Activated naive CD8-positive, alpha-beta T cell (primary cell): ENCODE results near the gene PAPSS2.

Source experiments
- H3K27ac Mint-ChIP-seq: one replicate; pipeline ENCODE4 v1.8.0; 2021; ENCODE audit warnings: mixed read lengths
- H3K27me3 Mint-ChIP-seq: one replicate; pipeline ENCODE4 v1.8.0; 2021; ENCODE audit warnings: mixed read lengths
- H3K36me3 Mint-ChIP-seq: one replicate; pipeline ENCODE4 v1.8.0; 2021; ENCODE audit warnings: mixed read lengths
- H3K4me1 Mint-ChIP-seq: one replicate; pipeline ENCODE4 v1.8.0; 2021; ENCODE audit warnings: low read depth, mixed read lengths
- H3K4me3 Mint-ChIP-seq: one replicate; pipeline ENCODE4 v1.8.0; 2021; ENCODE audit warnings: mild to moderate bottlenecking, mixed read lengths
- H3K9me3 Mint-ChIP-seq: one replicate; pipeline ENCODE4 v1.8.0; 2021; ENCODE audit warnings: low read depth, mixed read lengths

Gene PAPSS2

DNA sequence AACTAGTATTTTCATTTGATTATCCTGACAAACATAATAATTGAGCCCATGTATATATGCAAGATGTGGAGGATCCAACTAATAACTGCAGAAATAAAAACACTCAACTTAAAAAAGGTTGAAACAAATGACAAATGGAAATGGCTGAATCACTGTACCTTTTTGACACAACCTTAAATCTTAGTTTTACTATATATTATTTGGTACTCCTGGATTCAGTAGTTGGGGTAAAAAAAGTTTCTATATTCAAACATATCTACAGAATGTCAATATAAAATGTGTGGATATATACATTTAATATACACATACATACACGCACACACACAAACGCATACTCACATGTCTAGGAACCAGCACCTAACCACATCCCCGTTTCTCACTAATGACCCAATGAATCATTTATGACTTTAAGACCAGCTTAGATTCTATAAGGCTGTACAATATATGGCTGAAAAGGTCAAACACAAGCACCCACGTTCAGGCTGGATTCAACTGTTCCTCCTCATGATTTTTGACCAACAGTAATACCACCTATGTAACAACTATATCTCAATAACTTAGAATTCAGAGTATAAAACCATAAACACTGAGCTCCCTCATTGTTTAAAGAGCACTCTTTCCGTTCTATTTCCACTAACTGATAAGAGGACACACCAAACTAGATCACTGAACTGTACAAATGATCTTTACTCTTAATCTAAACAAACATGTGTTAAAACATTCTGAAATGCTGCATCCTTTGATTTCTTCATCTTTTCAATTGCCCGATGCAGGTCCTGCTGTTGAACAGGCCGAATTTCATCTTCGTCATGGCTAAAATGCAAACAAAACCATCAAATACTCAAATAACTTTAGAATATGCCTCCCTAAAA is 94.6 kb downstream of the PAPSS2 start:
- Mint-ChIP-seq H3K4me3 (no peak overlapping the region), H3K9me3 (no peaks in the 10 kb centered on the region), H3K27me3 (no peaks in the 10 kb centered on the region), H3K36me3 (peaks cover 5% of the 10 kb centered on the region), H3K4me1 (peaks cover 19% of the 10 kb centered on the region), H3K27ac (peak overlapping the region; percentile 59)

DNA sequence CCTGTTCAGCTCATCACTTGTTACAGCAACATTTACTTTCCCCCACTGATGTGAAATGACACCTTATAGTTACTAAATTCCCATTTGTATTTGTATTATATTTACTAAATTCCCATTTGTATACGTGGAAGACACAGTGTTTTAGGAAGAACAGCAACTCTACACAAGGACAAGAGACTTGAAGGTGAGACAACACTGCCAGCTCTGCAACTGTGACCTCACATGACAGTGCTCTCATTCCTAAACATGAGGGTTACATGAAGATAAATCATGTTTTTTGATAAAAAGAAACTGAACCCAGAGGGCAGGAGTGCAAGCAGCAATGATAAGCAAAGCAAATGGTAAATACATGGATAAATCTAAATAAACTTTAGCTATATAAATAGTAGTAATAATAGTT is 98.0 kb downstream of the PAPSS2 start:
- no peaks in the 10 kb centered on the region for H3K9me3 Mint-ChIP-seq
- H3K4me3 Mint-ChIP-seq, result no peak overlapping the region
- no peaks in the 10 kb centered on the region for H3K27me3 Mint-ChIP-seq
- peaks cover 6% of the 10 kb centered on the region for H3K36me3 Mint-ChIP-seq
- no peak overlapping the region for H3K27ac Mint-ChIP-seq
- peaks cover 27% of the 10 kb centered on the region for H3K4me1 Mint-ChIP-seq

DNA sequence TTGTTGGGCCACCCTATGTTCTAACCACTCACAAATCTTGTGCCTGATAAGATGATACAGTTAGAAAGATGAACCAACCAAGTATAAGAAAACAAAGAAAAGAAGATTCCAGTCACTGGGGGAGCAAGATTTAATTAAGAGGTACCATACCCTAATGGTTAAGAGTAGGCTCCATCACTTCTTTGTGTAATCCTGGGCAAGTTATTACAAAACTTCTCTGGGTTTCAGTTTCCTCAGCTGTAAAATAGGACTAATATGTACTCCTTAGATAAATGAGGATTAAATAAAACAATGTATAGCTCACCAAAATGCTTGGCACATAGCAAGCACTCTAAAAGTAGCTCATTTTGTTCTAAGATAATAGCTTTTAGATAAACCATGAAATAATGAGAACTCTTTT is 99.9 kb downstream of the PAPSS2 start:
- H3K9me3 Mint-ChIP-seq, result no peaks in the 10 kb centered on the region
- H3K4me3 Mint-ChIP-seq, result no peak overlapping the region
- no peaks in the 10 kb centered on the region for H3K27me3 Mint-ChIP-seq
- H3K4me1 Mint-ChIP-seq, result peaks cover 24% of the 10 kb centered on the region
- H3K27ac Mint-ChIP-seq, result no peak overlapping the region
- H3K36me3 Mint-ChIP-seq, result peaks cover 2% of the 10 kb centered on the region

DNA sequence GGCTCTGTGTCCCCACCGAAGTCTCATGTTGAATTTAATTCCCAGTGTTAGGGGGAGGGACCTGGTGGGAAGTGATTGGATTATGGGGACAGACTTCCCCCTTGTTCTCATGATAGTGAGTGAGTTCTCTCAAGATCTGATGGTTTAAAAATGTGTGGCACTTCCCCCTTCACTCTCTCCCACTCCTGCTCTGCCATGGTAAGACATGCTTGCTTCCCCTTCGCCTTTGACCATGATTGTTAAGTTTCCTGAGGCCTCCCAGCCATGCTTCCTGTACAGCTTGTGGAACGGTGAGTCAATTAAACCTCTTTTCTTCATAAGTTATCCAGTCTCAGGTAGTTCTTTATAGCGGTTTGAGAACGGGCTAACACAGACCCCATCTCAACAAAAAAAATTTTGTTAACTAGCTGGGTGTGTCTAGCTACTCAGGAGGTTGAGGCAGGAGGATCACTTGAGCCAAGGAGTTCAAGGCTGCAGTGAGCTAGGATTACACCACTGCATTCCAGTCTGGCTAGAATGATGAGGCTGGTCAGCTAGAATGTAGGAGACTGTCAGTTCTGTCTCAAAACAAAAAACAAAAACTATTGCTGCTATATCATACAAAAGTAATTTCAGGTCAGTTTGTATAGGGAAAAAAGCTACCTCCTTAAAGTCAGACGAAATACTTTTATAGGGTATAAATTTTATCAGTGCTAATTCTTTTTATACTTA is 100.7 kb downstream of the PAPSS2 start:
- Mint-ChIP-seq H3K27ac (peak overlapping the region; percentile 68), H3K4me1 (peaks cover 24% of the 10 kb centered on the region), H3K4me3 (no peak overlapping the region), H3K9me3 (no peaks in the 10 kb centered on the region), H3K36me3 (peaks cover 2% of the 10 kb centered on the region), H3K27me3 (no peaks in the 10 kb centered on the region)

DNA sequence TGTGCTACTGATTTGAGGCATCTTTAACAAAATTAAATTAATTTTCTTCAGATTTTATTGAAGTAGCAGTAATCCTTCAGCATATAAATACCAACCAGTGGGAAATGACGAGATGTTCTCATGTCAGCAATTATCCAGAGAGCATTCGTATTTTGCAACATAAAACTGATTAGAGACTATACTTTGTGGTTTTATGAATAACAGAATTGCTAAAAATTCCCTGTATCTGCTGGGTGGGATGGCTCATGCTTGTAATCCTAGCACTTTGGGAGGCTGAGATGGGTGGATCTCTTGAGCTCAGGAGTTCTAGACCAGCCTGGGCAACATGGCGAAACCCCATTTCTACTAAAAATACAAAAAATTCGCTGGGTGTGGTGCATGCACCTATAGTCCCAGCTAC is 101.5 kb downstream of the PAPSS2 start:
- Mint-ChIP-seq H3K4me3 (no peak overlapping the region), H3K36me3 (peaks cover 2% of the 10 kb centered on the region), H3K9me3 (no peaks in the 10 kb centered on the region), H3K27me3 (no peaks in the 10 kb centered on the region), H3K4me1 (peaks cover 24% of the 10 kb centered on the region), H3K27ac (no peak overlapping the region)

DNA sequence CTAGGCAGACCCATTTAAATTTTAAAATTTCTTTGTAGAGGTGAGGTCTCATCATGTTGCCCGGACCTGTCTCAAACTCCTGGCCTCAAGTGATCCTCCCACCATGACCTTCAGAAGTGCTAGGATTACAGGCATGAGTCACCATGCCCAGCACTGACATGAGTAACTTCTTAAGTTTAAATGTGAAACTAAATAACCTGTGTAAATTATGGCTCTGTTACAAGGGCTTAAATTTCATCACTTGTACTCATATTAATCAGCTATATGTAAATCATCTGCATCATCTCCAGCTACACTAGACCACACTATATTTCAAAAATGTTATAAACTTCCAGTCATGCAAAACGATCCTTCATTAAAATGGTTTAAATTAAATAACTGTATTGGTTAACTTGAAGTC is 102.2 kb downstream of the PAPSS2 start:
- H3K4me1 Mint-ChIP-seq, result peaks cover 24% of the 10 kb centered on the region
- peak overlapping the region; percentile 70 for H3K27ac Mint-ChIP-seq
- H3K9me3 Mint-ChIP-seq, result no peaks in the 10 kb centered on the region
- H3K27me3 Mint-ChIP-seq, result no peaks in the 10 kb centered on the region
- H3K36me3 Mint-ChIP-seq, result peaks cover 4% of the 10 kb centered on the region
- no peak overlapping the region for H3K4me3 Mint-ChIP-seq

DNA sequence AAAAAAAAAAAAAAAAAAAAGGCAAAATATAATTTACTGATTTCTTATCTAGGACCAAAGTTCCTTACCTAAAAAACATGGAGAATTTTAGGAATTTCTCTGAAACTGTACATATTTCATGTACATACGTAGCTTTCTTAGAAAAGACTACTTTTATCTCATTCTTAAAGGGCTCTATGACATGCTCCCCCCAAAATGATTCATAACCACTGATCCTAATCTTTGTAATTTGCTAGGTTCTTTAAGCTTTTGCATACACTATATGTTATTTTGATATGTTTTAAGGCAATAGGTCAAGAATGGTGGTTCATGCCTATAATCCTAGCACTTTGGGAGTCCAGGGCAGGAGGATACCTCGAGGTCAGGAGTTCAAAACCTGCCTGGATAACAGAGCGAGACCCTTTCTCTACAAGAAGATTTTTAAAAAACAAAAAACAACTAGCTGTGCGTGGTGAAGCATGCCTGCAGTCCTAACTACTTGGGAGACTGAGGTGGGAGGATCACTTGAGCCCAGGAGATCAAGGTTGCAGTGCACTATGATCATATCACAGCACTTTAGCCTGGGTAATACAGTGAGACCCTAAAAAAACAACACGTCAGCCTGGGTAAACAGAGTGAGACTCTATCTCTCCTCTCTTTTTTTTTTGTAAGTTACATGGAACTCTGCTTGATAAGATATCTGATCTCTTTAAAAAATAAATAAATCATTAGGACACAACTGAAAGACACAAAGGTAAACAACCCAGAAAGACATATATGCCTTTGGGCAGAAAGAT is 103.6 kb downstream of the PAPSS2 start:
- H3K36me3 Mint-ChIP-seq, result peaks cover 8% of the 10 kb centered on the region
- H3K27ac Mint-ChIP-seq, result no peak overlapping the region
- H3K4me3 Mint-ChIP-seq, result no peak overlapping the region
- H3K4me1 Mint-ChIP-seq, result peaks cover 21% of the 10 kb centered on the region
- H3K27me3 Mint-ChIP-seq, result no peaks in the 10 kb centered on the region
- no peaks in the 10 kb centered on the region for H3K9me3 Mint-ChIP-seq

DNA sequence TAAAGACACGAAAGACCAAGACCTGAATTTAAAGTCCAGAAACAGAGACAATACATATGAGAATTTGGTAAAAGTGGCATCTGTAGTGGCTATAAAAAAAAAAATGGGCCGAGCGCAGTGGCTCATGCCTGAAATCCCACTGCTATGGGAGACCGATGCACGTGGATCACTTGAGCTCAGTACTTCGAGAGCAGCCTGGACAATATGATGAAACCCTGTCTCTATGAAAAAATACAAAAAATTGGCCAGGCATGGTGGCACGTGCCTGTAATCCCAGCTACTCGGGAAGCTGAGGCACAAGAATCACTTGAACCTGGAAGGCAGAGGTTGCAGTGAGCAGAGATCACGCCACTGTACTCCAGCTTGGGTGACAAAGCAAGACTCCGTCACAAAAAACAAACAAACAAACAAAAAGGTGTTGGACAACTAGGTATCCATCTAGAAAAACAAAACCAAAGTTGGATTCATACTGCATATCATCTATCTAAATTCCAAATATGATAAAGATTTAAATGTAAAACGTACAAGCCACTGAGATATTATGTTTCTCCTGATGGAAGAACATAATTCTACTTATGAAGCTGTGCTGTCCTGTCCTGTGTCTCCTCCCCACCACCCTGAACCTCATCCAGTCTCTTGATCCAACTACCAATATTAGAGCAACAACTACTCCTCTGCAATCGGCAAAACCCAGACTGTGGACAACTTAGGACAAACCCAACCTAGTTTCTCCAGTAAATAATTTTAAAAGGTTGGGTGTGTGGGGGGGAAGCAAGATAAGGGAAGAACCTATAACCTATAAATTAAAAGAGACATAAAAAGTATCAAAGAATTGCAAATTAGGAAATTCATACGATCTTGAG is 104.6 kb downstream of the PAPSS2 start:
- Mint-ChIP-seq H3K27ac (no peak overlapping the region), H3K36me3 (peaks cover 8% of the 10 kb centered on the region), H3K27me3 (no peaks in the 10 kb centered on the region), H3K9me3 (no peaks in the 10 kb centered on the region), H3K4me1 (peaks cover 19% of the 10 kb centered on the region), H3K4me3 (no peak overlapping the region)

DNA sequence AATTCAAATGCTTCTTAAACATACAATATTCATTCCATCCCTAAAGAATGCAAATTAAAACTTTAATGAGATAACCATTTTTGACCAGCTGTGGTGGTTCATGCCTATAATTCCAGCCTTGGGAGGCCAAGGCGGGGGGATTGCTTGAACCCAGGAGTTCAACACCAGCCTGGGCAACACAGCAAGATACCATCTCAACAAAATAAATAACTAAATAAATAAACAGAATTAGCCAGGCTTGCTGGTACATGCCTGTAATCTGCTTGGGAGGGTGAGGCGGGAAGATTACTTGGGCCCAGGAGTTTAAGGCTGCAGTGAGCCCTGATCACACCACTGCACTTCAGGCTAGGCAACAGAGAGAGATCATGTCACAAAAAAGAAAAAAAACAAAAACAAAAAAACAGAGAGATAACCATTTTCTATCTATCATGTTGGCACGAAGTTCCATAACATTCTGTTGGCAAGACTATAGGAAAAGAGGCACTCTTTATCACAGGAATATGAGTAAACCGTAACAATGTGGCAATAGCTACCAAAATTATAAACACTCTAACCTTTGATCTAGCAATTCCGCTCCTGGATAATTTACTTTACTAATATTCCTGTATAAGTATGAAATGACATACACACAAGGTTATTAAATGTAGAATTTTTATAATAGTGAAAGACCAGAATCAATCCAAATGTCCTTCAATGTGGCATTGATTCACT is 106.1 kb downstream of the PAPSS2 start:
- H3K4me3 Mint-ChIP-seq, result no peak overlapping the region
- H3K27me3 Mint-ChIP-seq, result no peaks in the 10 kb centered on the region
- no peak overlapping the region for H3K27ac Mint-ChIP-seq
- H3K4me1 Mint-ChIP-seq, result peaks cover 13% of the 10 kb centered on the region
- H3K9me3 Mint-ChIP-seq, result no peaks in the 10 kb centered on the region
- H3K36me3 Mint-ChIP-seq, result peaks cover 6% of the 10 kb centered on the region

DNA sequence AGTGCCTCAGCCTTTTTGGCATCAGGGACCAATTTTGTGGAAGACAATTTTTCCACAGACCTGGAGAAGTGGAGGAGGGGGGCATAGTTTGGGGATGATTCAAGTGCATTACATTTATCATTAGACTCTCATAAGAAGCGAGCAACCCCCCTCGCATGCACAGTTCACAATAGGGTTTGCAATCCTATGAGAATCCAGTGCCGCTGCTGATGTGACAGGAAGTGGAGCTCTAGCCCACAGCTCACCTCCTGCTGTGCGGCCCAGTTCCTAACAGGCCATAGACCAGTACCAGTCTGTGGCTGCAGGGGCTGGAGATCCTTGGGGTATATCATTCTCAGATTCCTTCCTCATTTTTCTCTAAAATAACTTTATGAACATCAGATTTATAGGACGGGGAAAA is 107.6 kb downstream of the PAPSS2 start:
- Mint-ChIP-seq H3K27me3 (no peaks in the 10 kb centered on the region), H3K9me3 (no peaks in the 10 kb centered on the region), H3K4me3 (no peak overlapping the region), H3K27ac (no peak overlapping the region), H3K36me3 (peaks cover 6% of the 10 kb centered on the region), H3K4me1 (peaks cover 4% of the 10 kb centered on the region)

DNA sequence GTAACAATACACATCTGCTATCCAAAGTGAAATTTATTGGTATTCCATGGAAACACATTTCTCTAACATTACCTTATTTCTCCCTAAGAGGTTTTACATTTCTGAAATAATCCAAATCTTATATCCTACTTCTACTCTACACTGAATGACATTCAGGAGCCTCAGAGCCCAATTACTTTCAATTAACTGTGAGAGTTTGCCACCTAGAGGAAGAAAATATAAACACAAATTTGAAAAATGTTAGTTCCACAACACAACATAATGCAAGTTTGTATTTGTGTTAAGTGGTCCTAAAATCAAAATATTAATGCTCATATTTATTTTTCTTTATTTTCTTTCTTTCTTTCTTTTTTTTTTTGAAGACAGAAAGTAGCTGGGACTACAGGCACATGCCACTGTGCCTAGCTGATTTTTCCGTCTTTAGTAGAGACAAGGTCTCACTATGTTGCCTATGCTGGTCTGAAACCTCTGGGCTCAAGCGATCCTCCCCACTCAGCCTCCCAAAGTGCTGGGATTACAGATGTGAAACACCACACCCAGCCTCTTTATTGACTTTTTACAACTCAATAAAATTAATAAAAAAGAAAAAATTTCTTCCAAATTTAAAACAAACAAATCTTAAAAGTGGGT is 112.3 kb downstream of the PAPSS2 start:
- peaks cover 7% of the 10 kb centered on the region for H3K36me3 Mint-ChIP-seq

DNA sequence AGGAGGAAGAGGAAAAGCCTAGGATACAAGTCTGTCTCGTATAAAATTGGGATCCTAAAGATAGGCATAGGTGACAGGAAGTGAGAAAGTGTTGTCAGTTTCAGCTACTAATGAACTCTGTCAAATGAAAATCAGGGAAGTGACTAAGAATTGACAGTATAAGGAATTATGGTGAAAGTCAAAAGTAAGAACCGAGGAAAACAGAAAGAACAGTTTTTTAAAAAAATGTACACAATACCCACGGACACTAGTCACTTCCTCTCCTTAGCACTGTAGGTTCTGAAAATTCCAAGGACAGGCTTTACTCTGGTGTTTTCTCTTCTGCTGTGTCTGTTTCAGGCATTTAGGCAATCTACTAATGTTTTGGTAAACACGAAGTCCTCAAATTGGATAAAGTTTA is 116.1 kb downstream of the PAPSS2 start:
- no peaks in the 10 kb centered on the region for H3K9me3 Mint-ChIP-seq
- peaks cover 6% of the 10 kb centered on the region for H3K4me1 Mint-ChIP-seq
- peak overlapping the region; percentile 76 for H3K27ac Mint-ChIP-seq
- H3K36me3 Mint-ChIP-seq, result peaks cover 5% of the 10 kb centered on the region
- H3K4me3 Mint-ChIP-seq, result no peak overlapping the region
- H3K27me3 Mint-ChIP-seq, result no peaks in the 10 kb centered on the region

More for the DNA sequence above, 112.3 kb downstream of the PAPSS2 start:
- Mint-ChIP-seq H3K4me1 (peaks cover 6% of the 10 kb centered on the region), H3K27ac (no peak overlapping the region), H3K4me3 (no peak overlapping the region), H3K27me3 (no peaks in the 10 kb centered on the region), H3K9me3 (no peaks in the 10 kb centered on the region)

DNA sequence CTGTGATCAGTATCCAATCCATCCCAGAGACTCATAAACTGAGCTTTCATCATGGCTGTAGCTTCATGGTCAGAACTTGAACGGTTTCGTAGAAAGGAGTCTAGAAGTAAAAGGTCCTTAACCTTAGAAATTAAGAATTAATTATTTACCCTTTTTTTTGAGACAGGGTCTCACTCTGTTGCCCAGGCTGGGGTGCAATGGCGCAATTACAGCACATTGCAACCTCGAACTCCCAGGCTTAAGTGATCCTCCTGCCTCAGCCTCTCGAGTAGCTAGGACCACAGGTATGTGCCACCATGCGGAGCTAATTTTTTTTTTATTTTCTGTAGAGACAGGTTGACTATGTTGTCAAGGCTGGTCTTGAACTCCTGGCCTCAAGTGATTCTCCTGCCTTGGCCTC is 116.7 kb downstream of the PAPSS2 start:
- Mint-ChIP-seq H3K4me3 (no peak overlapping the region), H3K4me1 (peaks cover 8% of the 10 kb centered on the region), H3K9me3 (no peaks in the 10 kb centered on the region), H3K27me3 (no peaks in the 10 kb centered on the region), H3K36me3 (peaks cover 7% of the 10 kb centered on the region), H3K27ac (no peak overlapping the region)
